Keratinocyte (primary cell): ENCODE data around the gene CNTD1. TPM values are rescaled to one million over a fixed set of nuclear protein-coding genes. Genes with fewer than 3 reads are reported as not detected.

Experiments used
- DNase-seq: peaks from one replicate; pipeline ENCODE4 v3.0.0-alpha.2; 2011; ENCODE audit warnings: low read depth, missing footprints, low spot score
- FAIRE-seq: peaks from 2 replicates; lab custom pipeline; 2011; peaks lifted over from hg19 to GRCh38; lab: Jason Lieb, UNC
- H2AFZ ChIP-seq: 2 replicates; pipeline ENCODE4 v1.6.0; 2012; ENCODE audit warnings: low read length, control low read depth, inconsistent platforms; ENCODE audit not compliant: control insufficient read depth
- H3K27ac ChIP-seq: 2 replicates; pipeline ENCODE4 v1.5.1; 2011; ENCODE audit warnings: low read length; ENCODE audit not compliant: control insufficient read depth, insufficient read depth
- H3K27me3 ChIP-seq: 3 replicates; pipeline ENCODE4 v1.6.0; 2011; ENCODE audit warnings: low read length; ENCODE audit not compliant: control insufficient read depth, insufficient read depth; ENCODE audit errors: extremely low read depth
- H3K36me3 ChIP-seq, 2 experiments: 2 replicates in 1 of 2; 3 replicates in 1 of 2; pipeline ENCODE4 v1.5.1; 2011; ENCODE audit warnings: low read length in 2 of 2, mild to moderate bottlenecking in 1 of 2; ENCODE audit not compliant: control insufficient read depth in 2 of 2, insufficient read depth in 2 of 2; ENCODE audit errors: extremely low read depth in 1 of 2
- H3K4me1 ChIP-seq: 3 replicates; pipeline ENCODE4 v1.5.1; 2011; ENCODE audit warnings: low read length; ENCODE audit not compliant: control insufficient read depth, insufficient read depth; ENCODE audit errors: extremely low read depth
- H3K4me2 ChIP-seq: 3 replicates; pipeline ENCODE4 v1.6.0; 2011; ENCODE audit warnings: low read depth, low read length; ENCODE audit not compliant: control insufficient read depth, insufficient read depth; ENCODE audit errors: extremely low read depth
- H3K4me3 ChIP-seq, 3 experiments: fragments of 200-600 bp in 1 of 3; sonication (generic) in 1 of 3; 2 replicates in 2 of 3; 3 replicates in 1 of 3; pipeline ENCODE4 v1.5.1; 2011 to 2016; ENCODE audit warnings: low read length in 3 of 3, mild to moderate bottlenecking in 3 of 3, control low read depth in 2 of 3, inconsistent platforms in 1 of 3, low read depth in 1 of 3, mixed read lengths in 1 of 3, mixed run types in 1 of 3, moderate library complexity in 1 of 3; ENCODE audit not compliant: control insufficient read depth in 2 of 3, insufficient read depth in 2 of 3; ENCODE audit errors: extremely low read depth in 1 of 3
- H3K79me2 ChIP-seq: 2 replicates; pipeline ENCODE4 v1.6.0; 2012; ENCODE audit warnings: low read length; ENCODE audit not compliant: control insufficient read depth, insufficient read depth
- H3K9ac ChIP-seq: 3 replicates; pipeline ENCODE4 v1.6.0; 2011; ENCODE audit warnings: low read length; ENCODE audit not compliant: control insufficient read depth, insufficient read depth; ENCODE audit errors: extremely low read depth
- H3K9me1 ChIP-seq: 3 replicates; pipeline ENCODE4 v1.6.0; 2011; ENCODE audit warnings: low read length; ENCODE audit not compliant: control insufficient read depth, insufficient read depth; ENCODE audit errors: extremely low read depth
- H3K9me3 ChIP-seq: 2 replicates; pipeline ENCODE4 v1.5.1; 2012; ENCODE audit warnings: low read depth, low read length; ENCODE audit not compliant: control insufficient read depth
- H4K20me1 ChIP-seq: 3 replicates; pipeline ENCODE4 v1.6.0; 2011; ENCODE audit warnings: low read length; ENCODE audit not compliant: control insufficient read depth, insufficient read depth; ENCODE audit errors: extremely low read depth
- CTCF ChIP-seq, 3 experiments: IDR thresholded peaks in 1 of 3; conservative IDR thresholded peaks in 1 of 3; optimal IDR thresholded peaks in 1 of 3; 2 replicates in 2 of 3; 3 replicates in 1 of 3; pipeline versions ENCODE3 to v1.5.1; 2011; ENCODE audit warnings: low read length in 3 of 3, mild to moderate bottlenecking in 3 of 3, moderate library complexity in 2 of 3, control low read depth in 1 of 3, inconsistent platforms in 1 of 3; ENCODE audit not compliant: insufficient read depth in 2 of 3; ENCODE audit errors: extremely low read depth in 1 of 3
- EZH2 ChIP-seq: IDR thresholded peaks from one replicate; pipeline ENCODE4 v1.6.1; 2012; ENCODE audit warnings: inconsistent platforms, mild to moderate bottlenecking, low read length, moderate library complexity
- dilution Hi-C: fragments of 300-500 bp; cut with MboI; formaldehyde crosslinking; loops from one replicate; pipeline ENCODE4 v1.7.0; 2020; ENCODE audit warnings: low sequenced_read_pairs; ENCODE audit not compliant: extremely low pct_ligation_motif_present
- polyA plus RNA-seq, 5 experiments: library from polyadenylated mRNA; depleted of rRNA in 3 of 5; stranded (reverse) in 3 of 5; stranded (forward) in 1 of 5; unstranded in 1 of 5; fragments of >200 nt; gene quantifications; 1 replicate in 1 of 5; 2 replicates in 3 of 5; 3 replicates in 1 of 5; pipeline versions ENCODE4 v1.2.1 to v1.2.3, GENCODE V29; 2011 to 2012; ENCODE audit warnings: missing spikeins in 2 of 5, low read depth in 1 of 5, low replicate concordance in 1 of 5

Gene CNTD1
- polyA plus RNA-seq, 1 donor (not counting 4 experiments of a cell fraction or from before 2014, with no cell fraction given): not detected

DNA sequence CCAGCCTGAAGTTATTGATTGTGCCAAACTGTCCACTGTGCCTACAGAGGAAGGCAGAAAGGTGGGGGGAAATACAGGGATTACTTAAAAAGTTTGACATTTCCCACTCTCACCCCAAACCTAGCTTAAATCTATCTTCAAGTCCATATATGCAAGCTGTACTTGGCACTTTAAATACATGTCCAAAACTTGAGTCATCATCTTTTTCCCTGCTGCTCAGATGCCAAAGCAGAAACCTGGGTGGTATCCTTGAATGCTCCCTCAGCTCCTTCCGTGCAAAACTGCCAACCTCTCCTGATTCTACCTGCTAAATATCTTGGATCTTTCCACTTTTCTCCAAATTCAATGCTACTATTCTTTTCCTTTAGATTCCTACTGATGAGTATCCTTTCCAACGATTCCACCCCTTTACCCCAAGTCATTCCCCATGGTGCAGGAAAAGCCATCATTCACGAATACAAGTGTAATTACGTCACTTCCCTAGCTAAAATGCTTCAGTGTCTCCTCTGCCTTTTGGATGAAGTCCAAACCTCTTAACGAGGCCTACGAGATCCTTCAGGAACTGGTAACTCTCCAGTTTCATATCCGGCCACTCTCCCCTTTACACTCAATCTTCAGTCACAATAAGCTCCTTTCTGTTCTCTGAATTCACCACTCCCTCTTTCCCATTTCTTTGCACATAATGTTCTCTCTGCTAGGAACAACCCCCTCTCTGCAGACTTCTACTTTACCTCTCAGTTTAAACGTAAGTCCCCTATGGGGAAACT is 16.2 kb downstream of the CNTD1 start:
- Histone ChIP-seq H3K4me1 (no peaks in the 10 kb centered on the region), H3K4me2 (no peak overlapping the region), H3K9me3 (no peaks in the 10 kb centered on the region), H4K20me1 (no peaks in the 10 kb centered on the region), H2AFZ (no peak overlapping the region), H3K36me3 (peaks cover 42 to 57% of the 10 kb centered on the region in 2 experiments), H3K4me3 (no peak overlapping the region), H3K9me1 (peaks cover 2% of the 10 kb centered on the region), H3K27me3 (no peaks in the 10 kb centered on the region), H3K79me2 (no peaks in the 10 kb centered on the region), H3K9ac (no peak overlapping the region), H3K27ac (no peak overlapping the region)
- dilution Hi-C loops: no loop called here
- no peak for TF ChIP-seq EZH2
- TF ChIP-seq CTCF (optimal IDR thresholded peaks at IDR 0.05 in 1 of 3, IDR thresholded peaks at IDR 0.05 in 1 of 3, conservative IDR thresholded peaks at IDR 0.05 in 1 of 3; ENCODE audit: extremely low read depth in 1 of 3, insufficient read depth in 2 of 3, low read length in 3 of 3): no peak
- FAIRE-seq: no peak
- DNase-seq: no peak

- H3K79me2 ChIP-seq: peaks cover 14% of the 10 kb centered on the region
- H2AFZ ChIP-seq: no peak overlapping the region
- H3K36me3 ChIP-seq: peaks cover 40 to 45% of the 10 kb centered on the region in 2 experiments
- no peak overlapping the region for H3K4me3 ChIP-seq
- no peak overlapping the region for H3K4me2 ChIP-seq
- no peak for DNase-seq
- H3K27ac ChIP-seq: no peak overlapping the region
- dilution Hi-C loops: no loop called here
- no peaks in the 10 kb centered on the region for H4K20me1 ChIP-seq
- no peaks in the 10 kb centered on the region for H3K27me3 ChIP-seq
- H3K9me3 ChIP-seq: no peaks in the 10 kb centered on the region
- FAIRE-seq: no peak
- TF ChIP-seq CTCF (optimal IDR thresholded peaks at IDR 0.05 in 1 of 3, IDR thresholded peaks at IDR 0.05 in 1 of 3, conservative IDR thresholded peaks at IDR 0.05 in 1 of 3; ENCODE audit: extremely low read depth in 1 of 3, insufficient read depth in 2 of 3, low read length in 3 of 3): no peak
- TF ChIP-seq EZH2: no peak
- H3K9ac ChIP-seq: no peak overlapping the region
- H3K9me1 ChIP-seq: no peaks in the 10 kb centered on the region
- H3K4me1 ChIP-seq: peaks cover 2% of the 10 kb centered on the region
Observed at GRCh38 chr17:42817866-42818265, 19.2 kb downstream of the CNTD1 start.
